ENCODE measurements around the gene LRRC8C.
"Not testable (repeated sequence)": the region's sequence is repeated elsewhere in the genome, so short reads cannot be mapped to it uniquely, and the experiment has no call there.

LRRC8C gene

GRCh38 chr1:89632657-89633247, at the start of gene LRRC8C:
LRRC8C (plus strand) TSS chr1:89633120; CDS start chr1:89686474, 53,354 bp downstream.
- peak; percentile 78 for DNase-seq (ENCODE audit: low read depth)

GRCh38 chr1:89584211-89584610, 48.7 kb upstream of the LRRC8C start:
- DNase-seq (ENCODE audit: low read depth): no peak

DNA sequence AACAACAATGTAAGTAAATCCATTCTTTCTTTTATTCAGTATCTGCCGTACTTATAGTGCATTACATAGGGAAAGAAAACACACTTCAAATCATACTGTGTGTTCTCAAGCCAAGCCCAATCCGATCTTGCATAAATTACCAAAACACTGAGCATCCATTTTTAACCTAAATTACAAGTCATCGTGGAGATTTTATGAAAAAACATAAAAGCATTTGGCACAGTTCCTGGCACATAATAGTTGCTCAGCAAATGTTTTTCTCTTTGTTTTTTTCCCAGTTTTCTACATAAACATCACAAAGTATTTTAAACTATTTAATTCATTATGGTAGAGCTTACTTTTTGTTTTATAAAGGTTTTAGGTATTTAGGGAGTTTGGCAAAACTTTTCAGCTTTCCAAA, 48.1 kb upstream of the LRRC8C start:
- no peak for DNase-seq (ENCODE audit: low read depth)

DNA sequence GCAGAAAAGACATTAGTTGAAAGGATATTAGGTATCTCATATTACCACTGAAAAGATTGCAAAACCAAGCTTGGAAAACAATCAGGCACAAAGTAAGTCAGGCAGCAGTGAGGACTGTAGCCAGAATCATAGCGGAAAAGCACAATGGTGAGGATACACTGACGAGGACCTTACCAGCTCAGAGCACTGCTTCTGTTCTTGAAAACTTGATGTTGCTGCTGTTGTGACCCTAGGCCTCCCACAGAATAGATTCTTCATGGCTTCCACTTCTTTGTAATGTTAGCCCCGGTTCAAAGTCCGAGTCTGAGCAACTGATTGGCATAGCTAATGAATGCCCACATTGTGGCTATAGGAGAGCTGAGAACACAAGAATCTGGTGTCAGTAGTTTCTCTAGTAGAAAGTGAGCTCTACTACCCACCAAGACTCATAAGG, 45.2 kb upstream of the LRRC8C start:
- DNase-seq (ENCODE audit: low read depth): no peak

GRCh38 chr1:89588480-89588879, 44.4 kb upstream of the LRRC8C start:
- DNase-seq (ENCODE audit: low read depth): no peak

GRCh38 chr1:89589515-89589914, 43.4 kb upstream of the LRRC8C start:
- no peak for DNase-seq (ENCODE audit: low read depth)

DNA sequence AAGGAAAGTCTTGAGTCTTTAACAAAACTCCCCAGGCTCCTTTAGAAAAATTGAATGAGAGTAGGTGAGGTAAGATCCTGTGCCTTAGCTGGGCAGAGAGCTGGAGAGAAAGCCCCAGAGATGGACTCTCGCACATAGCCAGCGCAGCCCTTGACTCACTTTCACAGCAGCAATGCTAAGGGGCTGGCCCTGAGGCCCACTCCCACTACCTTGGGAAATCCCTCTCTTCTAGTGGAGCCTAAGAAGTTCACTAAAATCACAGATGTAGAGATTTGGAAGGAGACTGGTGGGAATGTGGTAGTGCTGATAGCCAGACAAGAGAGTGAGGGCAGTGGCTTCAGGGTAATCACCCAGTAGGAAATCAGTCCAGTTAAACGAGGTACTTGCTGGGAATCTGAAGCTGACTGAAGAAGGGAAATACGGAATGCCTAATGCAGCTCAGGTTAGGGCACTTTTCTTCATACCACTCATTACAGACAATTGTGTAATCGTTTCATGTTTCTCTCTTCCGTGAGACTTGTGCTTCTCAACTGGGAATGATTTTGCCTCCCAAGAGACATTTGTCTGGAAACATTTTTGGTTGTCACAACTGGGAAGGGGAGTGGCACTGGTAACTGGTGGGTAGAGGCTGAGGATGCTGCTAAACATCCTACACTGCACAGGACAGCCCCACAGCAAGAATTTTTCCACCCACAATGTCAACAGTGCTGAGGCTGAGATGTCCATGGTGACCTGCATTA, 42.4 kb upstream of the LRRC8C start:
- DNase-seq (ENCODE audit: low read depth): no peak

GRCh38 chr1:89592861-89593302, 40.0 kb upstream of the LRRC8C start:
- not testable (repeated sequence) for DNase-seq (ENCODE audit: low read depth)

GRCh38 chr1:89594096-89594740, 38.7 kb upstream of the LRRC8C start:
- DNase-seq (ENCODE audit: low read depth): no peak

DNA sequence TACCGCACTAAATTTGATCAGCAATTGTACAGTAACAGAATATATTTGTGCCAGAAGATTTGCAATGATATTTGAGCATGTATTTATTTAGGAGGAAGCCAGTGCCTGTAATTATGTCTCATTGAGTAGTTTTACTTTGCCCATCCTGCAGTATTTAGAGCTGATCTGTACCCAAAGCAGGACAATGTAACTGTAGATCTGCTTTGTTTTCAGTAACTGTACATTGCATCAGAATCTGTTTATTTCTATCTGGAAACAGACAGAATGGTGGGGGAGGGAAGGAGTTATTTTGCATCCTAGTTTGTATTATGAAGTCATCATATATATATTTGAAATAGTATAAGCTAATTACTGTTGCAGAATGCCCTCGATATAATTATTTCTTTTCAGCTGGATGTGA, 36.2 kb upstream of the LRRC8C start:
- DNase-seq (ENCODE audit: low read depth): no peak

GRCh38 chr1:89598450-89599331, 34.2 kb upstream of the LRRC8C start:
- no peak for DNase-seq (ENCODE audit: low read depth)

DNA sequence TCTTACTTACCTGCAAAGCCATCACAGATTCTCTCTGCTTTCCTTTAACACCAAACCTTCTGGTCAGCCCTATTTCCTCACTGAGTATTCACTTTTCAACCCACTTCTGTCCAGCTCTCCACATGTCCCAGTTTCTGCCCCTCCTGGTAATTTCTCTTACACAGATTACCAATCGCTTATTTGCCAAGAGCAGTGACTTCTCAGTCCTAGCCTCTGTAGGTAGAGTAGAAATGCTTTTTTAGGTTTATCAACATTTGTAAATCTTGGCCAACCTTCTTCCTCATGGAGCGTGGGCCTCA, 33.6 kb upstream of the LRRC8C start:
- no peak for DNase-seq (ENCODE audit: low read depth)

DNA sequence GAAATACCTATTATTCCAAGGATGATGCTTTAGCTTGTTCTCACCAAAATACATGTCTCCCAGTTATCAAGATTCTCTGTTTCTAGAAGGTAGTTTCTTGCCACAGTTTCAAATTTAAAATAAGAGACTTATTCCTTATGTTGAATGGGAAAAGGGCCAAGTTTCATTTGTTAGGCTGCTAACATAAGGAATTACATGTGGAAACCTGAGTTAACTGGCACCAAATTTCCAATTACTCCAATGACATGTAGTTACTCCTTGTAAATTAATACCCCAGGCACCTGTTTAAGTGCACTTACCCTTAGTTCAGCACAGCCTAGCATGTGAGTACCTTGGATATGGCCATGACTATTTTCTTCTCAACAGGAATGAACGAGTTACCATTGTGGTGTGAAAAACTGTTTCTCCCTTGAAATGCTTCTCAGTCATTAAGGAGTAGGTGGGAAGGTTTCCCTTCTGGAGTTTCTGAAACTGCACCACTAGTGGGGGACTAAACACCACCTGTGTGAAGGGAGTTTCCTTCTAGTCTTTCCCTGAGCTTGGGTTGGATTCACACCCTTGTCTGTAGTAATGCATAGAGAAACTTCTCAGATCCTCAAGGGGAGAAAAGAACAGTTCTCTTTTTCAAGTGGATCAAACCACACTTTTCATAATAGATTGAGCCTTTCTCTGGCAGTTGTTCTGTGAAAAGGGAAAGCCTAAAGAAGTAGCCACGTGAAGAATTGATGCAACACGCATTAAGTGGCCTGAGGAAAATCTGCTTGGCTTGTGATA, 32.3 kb upstream of the LRRC8C start:
- no peak for DNase-seq (ENCODE audit: low read depth)

- DNase-seq (ENCODE audit: low read depth): no peak
Observed at GRCh38 chr1:89602871-89603404, 30.0 kb upstream of the LRRC8C start.

DNA sequence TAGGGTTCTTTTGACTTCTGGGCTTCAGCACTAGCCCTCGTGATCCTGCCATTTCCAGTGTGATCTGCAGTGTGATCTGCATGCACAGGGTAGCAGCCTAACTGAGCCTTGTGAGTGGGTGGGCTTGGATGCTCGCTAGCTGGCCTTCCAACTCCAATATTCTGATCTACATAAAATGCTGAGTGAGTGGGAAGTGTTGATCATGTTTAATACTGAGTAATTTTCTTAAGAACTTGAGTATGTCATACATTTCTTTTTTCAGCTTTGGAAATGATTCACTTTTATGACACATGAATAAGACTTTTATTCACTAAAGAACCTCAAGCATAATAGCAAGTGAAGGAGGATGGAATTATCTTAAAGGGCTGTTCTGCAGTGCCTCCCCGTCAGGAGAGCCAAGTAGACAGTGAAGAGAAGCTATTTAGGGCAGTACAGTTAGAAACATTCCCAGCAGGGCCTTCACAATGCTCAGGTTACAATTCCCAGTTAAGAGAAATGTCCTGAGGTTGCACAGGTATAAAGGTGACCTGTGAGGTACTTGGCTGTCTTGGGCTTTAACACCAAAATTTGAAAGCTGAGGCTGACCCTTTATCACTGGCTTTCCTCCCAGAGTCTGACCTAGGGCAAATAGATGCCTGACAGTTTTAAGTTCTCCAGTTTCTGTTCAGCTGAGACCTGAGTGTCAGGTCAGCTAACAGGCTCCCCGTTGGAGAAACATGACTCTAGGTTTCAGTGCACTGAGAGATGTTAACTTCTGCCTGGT, 29.1 kb upstream of the LRRC8C start:
- no peak for DNase-seq (ENCODE audit: low read depth)

DNA sequence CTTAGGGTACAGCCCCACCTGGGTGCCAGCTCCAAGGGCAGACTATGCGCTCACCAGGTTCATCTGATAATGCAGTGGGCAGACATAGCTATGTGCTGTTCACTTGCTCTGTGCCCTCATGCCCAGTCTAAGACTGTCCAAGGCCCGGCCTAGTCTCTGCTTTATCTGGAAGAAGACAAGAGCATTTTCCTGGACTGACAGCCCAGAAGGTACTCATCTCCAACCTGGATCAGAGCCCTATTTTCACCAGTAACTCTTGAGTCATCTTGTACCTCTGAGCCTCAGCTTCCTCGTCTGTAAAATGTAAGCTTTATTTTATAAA, 28.5 kb upstream of the LRRC8C start:
- DNase-seq (ENCODE audit: low read depth): no peak

- no peak for DNase-seq (ENCODE audit: low read depth)
Observed at GRCh38 chr1:89605692-89606091, 27.2 kb upstream of the LRRC8C start.

DNA sequence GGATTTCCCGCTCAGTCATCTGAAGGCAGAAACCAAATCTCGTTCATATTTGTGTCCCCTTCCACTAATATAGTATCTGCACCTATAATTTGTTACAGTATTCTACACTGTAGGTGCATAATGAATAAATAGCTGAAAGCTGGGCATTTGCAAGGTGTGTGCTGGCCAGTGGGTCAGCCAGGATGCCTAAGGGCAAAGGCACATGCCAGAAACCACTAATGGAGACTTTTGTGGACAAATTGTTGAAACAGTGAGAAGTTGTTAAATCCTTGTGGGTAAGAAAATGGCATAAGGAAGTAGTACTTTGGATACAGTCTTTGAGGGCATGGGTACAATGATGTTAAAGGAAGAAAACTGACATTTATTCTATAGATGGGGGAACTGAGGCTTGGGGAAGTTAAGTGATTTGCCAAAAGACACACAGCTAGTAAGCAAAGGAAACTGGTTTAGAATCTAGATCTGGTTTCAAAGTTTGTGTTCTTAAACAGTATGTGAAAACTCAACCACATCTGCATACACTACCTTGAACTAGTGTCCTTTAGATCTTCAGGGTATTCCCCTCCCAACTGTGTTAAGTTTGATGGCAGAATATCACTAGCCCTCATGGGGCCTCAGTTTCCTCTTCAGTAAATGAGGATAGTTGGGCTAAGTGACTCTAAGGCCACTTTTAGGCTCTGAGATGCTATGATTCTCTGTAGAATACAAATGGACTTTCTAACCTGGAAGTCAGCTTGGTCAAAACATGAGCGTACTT, 26.5 kb upstream of the LRRC8C start:
- DNase-seq (ENCODE audit: low read depth): no peak

GRCh38 chr1:89607156-89607555, 25.8 kb upstream of the LRRC8C start:
- no peak for DNase-seq (ENCODE audit: low read depth)
